WTC11 (cell line): Measurements from ENCODE around the gene FAM234A. TPM values are rescaled to one million over a fixed set of nuclear protein-coding genes. Genes with fewer than 3 reads are reported as not detected.

ENCODE experiments used
- ATAC-seq: fragments of 200-7000 bp; cut with Tn5 transposase; 2 replicates; pipeline ENCODE4 v1.10.0; 2021; ENCODE audit warnings: mild to moderate bottlenecking, moderate library complexity
- CTCF ChIA-PET: fragments of 300-600 bp; sonication (Branson Sonifier 250); formaldehyde crosslinking; loops from one replicate; lab custom pipeline; 2021; ENCODE audit warnings: antibody characterized with exemption; lab: Charles Lee
- POLR2A ChIA-PET: fragments of 350-600 bp; sonication (Branson Sonifier 250); formaldehyde crosslinking; loops from one replicate; lab custom pipeline; 2021; ENCODE audit warnings: antibody characterized with exemption; lab: Charles Lee
- DNase-seq: peaks from one replicate; pipeline ENCODE4 v3.0.0; 2021; ENCODE audit warnings: low spot score
- H3K27ac Mint-ChIP-seq: 2 replicates; pipeline ENCODE4 v1.8.0; 2021; ENCODE audit warnings: mixed read lengths
- H3K27me3 Mint-ChIP-seq: 2 replicates; pipeline ENCODE4 v1.8.0; 2021; ENCODE audit warnings: low read depth, mild to moderate bottlenecking, moderate library complexity, mixed read lengths
- H3K36me3 Mint-ChIP-seq: 2 replicates; pipeline ENCODE4 v1.8.0; 2021; ENCODE audit warnings: mixed read lengths
- H3K4me1 Mint-ChIP-seq: 2 replicates; pipeline ENCODE4 v1.8.0; 2022; ENCODE audit warnings: mixed read lengths
- H3K4me3 Mint-ChIP-seq: 2 replicates; pipeline ENCODE4 v1.8.0; 2021; ENCODE audit warnings: mild to moderate bottlenecking, moderate library complexity, mixed read lengths
- H3K9me3 Mint-ChIP-seq: 2 replicates; pipeline ENCODE4 v1.8.0; 2021; ENCODE audit warnings: mixed read lengths
- AR ChIP-seq: fragments of 250-450 bp; sonication (Bioruptor Pico); IDR thresholded peaks from 2 replicates; pipeline ENCODE4 v1.9.0; 2021; ENCODE audit warnings: mild to moderate bottlenecking
- ARID4B ChIP-seq: sonication (generic); formaldehyde crosslinking; IDR thresholded peaks from 2 replicates; pipeline ENCODE4 v1.8.0; 2023; ENCODE audit warnings: missing genetic modification reagents, mild to moderate bottlenecking, borderline replicate concordance
- CBFB ChIP-seq: sonication (generic); formaldehyde crosslinking; IDR thresholded peaks from 2 replicates; pipeline ENCODE4 v1.8.1; 2022; ENCODE audit warnings: mild to moderate bottlenecking, low read depth, missing genetic modification reagents
- EMX1 ChIP-seq: fragments of 250-450 bp; sonication (Bioruptor Pico); IDR thresholded peaks from 2 replicates; pipeline ENCODE4 v1.8.0; 2021; ENCODE audit warnings: mild to moderate bottlenecking
- GRHL2 ChIP-seq: fragments of 250-450 bp; sonication (Bioruptor Pico); IDR thresholded peaks from 2 replicates; pipeline ENCODE4 v1.8.0; 2022; ENCODE audit warnings: mild to moderate bottlenecking, moderate library complexity; ENCODE audit not compliant: insufficient replicate concordance, severe bottlenecking
- GTF2I ChIP-seq: fragments of 250-450 bp; sonication (Bioruptor Pico); conservative IDR thresholded peaks from 2 replicates; pipeline ENCODE4 v1.4.0; 2021; ENCODE audit warnings: mild to moderate bottlenecking
- HMGA2 ChIP-seq: fragments of 250-450 bp; sonication (Bioruptor Pico); IDR thresholded peaks from 2 replicates; pipeline ENCODE4 v1.4.0; 2021; ENCODE audit warnings: mild to moderate bottlenecking, moderate library complexity
- MYBL2 ChIP-seq: sonication (generic); formaldehyde crosslinking; IDR thresholded peaks from 2 replicates; pipeline ENCODE4 v1.8.1; 2023; ENCODE audit warnings: mild to moderate bottlenecking, moderate library complexity, missing genetic modification reagents
- NFATC4 ChIP-seq: fragments of 250-450 bp; sonication (Bioruptor Pico); IDR thresholded peaks from 2 replicates; pipeline ENCODE4 v1.9.0; 2021; ENCODE audit warnings: mild to moderate bottlenecking
- NR1H2 ChIP-seq: sonication (generic); formaldehyde crosslinking; IDR thresholded peaks from 2 replicates; pipeline ENCODE4 v1.9.0; 2021; ENCODE audit warnings: mild to moderate bottlenecking, moderate library complexity, missing genetic modification reagents
- OVOL2 ChIP-seq: fragments of 250-450 bp; sonication (Bioruptor Pico); IDR thresholded peaks from 2 replicates; pipeline ENCODE4 v1.9.0; 2021; ENCODE audit warnings: mild to moderate bottlenecking, borderline replicate concordance
- PRDM15 ChIP-seq: sonication (generic); formaldehyde crosslinking; IDR thresholded peaks from 2 replicates; pipeline ENCODE4 v1.8.0; 2022; ENCODE audit warnings: missing genetic modification reagents
- SMAD3 ChIP-seq: sonication (generic); formaldehyde crosslinking; IDR thresholded peaks from 2 replicates; pipeline ENCODE4 v1.8.0; 2022; ENCODE audit warnings: missing genetic modification reagents, mild to moderate bottlenecking, borderline replicate concordance
- TEAD1 ChIP-seq: sonication (generic); formaldehyde crosslinking; IDR thresholded peaks from 2 replicates; pipeline ENCODE4 v1.8.0; 2022; ENCODE audit warnings: mild to moderate bottlenecking, missing genetic modification reagents
- TP53 ChIP-seq: sonication (generic); formaldehyde crosslinking; IDR thresholded peaks from 2 replicates; pipeline ENCODE4 v1.8.1; 2023; ENCODE audit warnings: mild to moderate bottlenecking, missing genetic modification reagents
- ZBTB21 ChIP-seq: sonication (generic); formaldehyde crosslinking; IDR thresholded peaks from 2 replicates; pipeline ENCODE4 v1.8.1; 2023; ENCODE audit warnings: mild to moderate bottlenecking, missing genetic modification reagents, borderline replicate concordance
- ZNF416 ChIP-seq: fragments of 250-450 bp; sonication (Bioruptor Pico); IDR thresholded peaks from 2 replicates; pipeline ENCODE4 v1.9.0; 2021; ENCODE audit warnings: mild to moderate bottlenecking, inconsistent platforms
- ZNF423 ChIP-seq: fragments of 250-450 bp; sonication (Bioruptor Pico); IDR thresholded peaks from 2 replicates; pipeline ENCODE4 v2.1.2; 2022; ENCODE audit warnings: mild to moderate bottlenecking, moderate library complexity
- ZSCAN18 ChIP-seq: fragments of 250-450 bp; sonication (Bioruptor Pico); IDR thresholded peaks from 2 replicates; pipeline ENCODE4 v2.1.2; 2022; ENCODE audit warnings: mild to moderate bottlenecking, moderate library complexity
- total RNA-seq: library from RNA; stranded (reverse); gene quantifications from 3 replicates; pipeline ENCODE4 v1.2.3, GENCODE V29; 2021

Gene FAM234A
- total RNA-seq, 1 experiment from 2014 or later, result 115 TPM

- Mint-ChIP-seq H3K9me3 (no peaks in the 10 kb centered on the region), H3K4me3 (no peak overlapping the region), H3K27ac (no peak overlapping the region), H3K27me3 (no peaks in the 10 kb centered on the region), H3K36me3 (peaks cover 20% of the 10 kb centered on the region), H3K4me1 (no peaks in the 10 kb centered on the region)
- ChIA-PET CTCF (no interaction called here), POLR2A (no interaction called here)
- TF ChIP-seq ZNF423 (no peak), EMX1 (no peak), PRDM15 (CRISPR knock-in tag) (no peak), TP53 (CRISPR knock-in tag) (no peak), AR (CRISPR knock-in tag) (no peak), HMGA2 (no peak), SMAD3 (CRISPR knock-in tag) (no peak), ZNF416 (CRISPR knock-in tag) (no peak), GRHL2 (no peak), TEAD1 (no peak), ZSCAN18 (CRISPR knock-in tag) (no peak), MYBL2 (CRISPR knock-in tag) (no peak), OVOL2 (CRISPR knock-in tag) (no peak), ARID4B (CRISPR knock-in tag) (no peak), GTF2I (CRISPR knock-in tag) (no peak), NR1H2 (CRISPR knock-in tag) (no peak), NFATC4 (CRISPR knock-in tag) (no peak), CBFB (CRISPR knock-in tag) (no peak), ZBTB21 (CRISPR knock-in tag) (no peak)
- DNase-seq (no peak), ATAC-seq (no peak)
These were observed 52.7 kb downstream of the FAM234A start for GRCh38 chr16:287298-287811.
